OCI-LY7 (cell line): ENCODE data around the gene SNRNP25. TPM values are rescaled to one million over a fixed set of nuclear protein-coding genes. Genes with fewer than 3 reads are reported as not detected.
A peak's percentile ranks its signal among the peaks of the same experiment; 100 is the strongest.

Experiments used
- BruUV-seq: library from RNA; stranded (reverse); fragments of 400-500 nt; replicated peaks from 2 replicates; lab custom pipeline; 2021; lab: Mats Ljungman, UMichigan
- CTCF ChIA-PET: fragments of 300-600 bp; sonication (Branson Sonifier 250); formaldehyde crosslinking; loops from one replicate; lab custom pipeline; 2022; ENCODE audit warnings: antibody characterized with exemption; ENCODE audit not compliant: unreplicated experiment; lab: Charles Lee
- POLR2A ChIA-PET: fragments of 300-600 bp; sonication (Branson Sonifier 250); formaldehyde crosslinking; loops from one replicate; lab custom pipeline; 2022; ENCODE audit warnings: antibody characterized with exemption; lab: Charles Lee
- DNase-seq: peaks from one replicate; pipeline ENCODE4 v3.0.0-alpha.2; 2015; ENCODE audit warnings: low spot score
- H2AFZ ChIP-seq: fragments of 200-600 bp; sonication (generic), shearing (Covaris generic); 2 replicates; pipeline ENCODE4 v1.6.1; 2014; ENCODE audit warnings: mild to moderate bottlenecking, antibody characterized with exemption, low read length, moderate library complexity
- H3K27ac ChIP-seq: fragments of 200-600 bp; sonication (generic); 2 replicates; pipeline ENCODE4 v1.5.1; 2014; ENCODE audit warnings: mixed run types, low read depth, mild to moderate bottlenecking, moderate library complexity, low read length, inconsistent platforms; ENCODE audit not compliant: poor library complexity, severe bottlenecking
- H3K36me3 ChIP-seq: fragments of 200-600 bp; sonication (generic); 2 replicates; pipeline ENCODE4 v1.6.1; 2014; ENCODE audit warnings: mild to moderate bottlenecking, antibody characterized with exemption, low read length, moderate library complexity, mixed read lengths; ENCODE audit not compliant: insufficient read depth
- H3K4me1 ChIP-seq: fragments of 200-600 bp; sonication (generic); 2 replicates; pipeline ENCODE4 v1.5.1; 2014; ENCODE audit warnings: mild to moderate bottlenecking, low read length; ENCODE audit not compliant: insufficient read depth, poor library complexity, severe bottlenecking
- H3K4me2 ChIP-seq: fragments of 200-600 bp; sonication (generic); 2 replicates; pipeline ENCODE4 v1.6.1; 2014; ENCODE audit warnings: mild to moderate bottlenecking, low read length
- H3K4me3 ChIP-seq: fragments of 200-600 bp; sonication (generic); 2 replicates; pipeline ENCODE4 v1.5.1; 2014; ENCODE audit warnings: mild to moderate bottlenecking, low read depth, low read length; ENCODE audit not compliant: poor library complexity, severe bottlenecking
- H3K79me2 ChIP-seq: fragments of 200-600 bp; sonication (generic); 2 replicates; pipeline ENCODE4 v1.6.1; 2016; ENCODE audit warnings: low read depth, mild to moderate bottlenecking, low read length, moderate library complexity, mixed read lengths; ENCODE audit not compliant: insufficient read depth
- H3K9me2 ChIP-seq: fragments of 200-600 bp; sonication (generic); 2 replicates; pipeline ENCODE4 v1.6.1; 2016; ENCODE audit warnings: mild to moderate bottlenecking, low read length, mixed read lengths; ENCODE audit not compliant: insufficient read depth
- H3K9me3 ChIP-seq: fragments of 200-600 bp; sonication (generic); 2 replicates; pipeline ENCODE4 v1.6.1; 2014; ENCODE audit warnings: mild to moderate bottlenecking, mixed run types, low read length, mixed read lengths
- H4K20me1 ChIP-seq: fragments of 200-600 bp; sonication (generic); 2 replicates; pipeline ENCODE4 v1.6.1; 2014; ENCODE audit warnings: mild to moderate bottlenecking, antibody characterized with exemption, low read length, moderate library complexity, mixed read lengths; ENCODE audit not compliant: insufficient read depth
- CTCF ChIP-seq: fragments of 200-600 bp; sonication (generic); conservative IDR thresholded peaks from 2 replicates; pipeline ENCODE4 v1.5.1; 2014; ENCODE audit warnings: mild to moderate bottlenecking, antibody characterized with exemption, low read length, moderate library complexity, mixed read lengths
- EZH2phosphoT487 ChIP-seq: fragments of 200-600 bp; sonication (generic); IDR thresholded peaks from 2 replicates; pipeline ENCODE4 v1.6.1; 2018; ENCODE audit warnings: low read depth, borderline replicate concordance, mild to moderate bottlenecking, mixed run types, antibody characterized with exemption, low read length, moderate library complexity, mixed read lengths
- intact Hi-C: fragments of 100-400 bp; cut with micrococcal nuclease; formaldehyde crosslinking; loops from one replicate; pipeline ENCODE4 v1.10.0; 2022; ENCODE audit not compliant: unreplicated experiment
- total RNA-seq, 2 experiments: library from RNA; depleted of rRNA in 1 of 2; stranded (reverse); fragments of >200 nt in 1 of 2; shearing (Covaris generic) in 1 of 2; gene quantifications; 2 replicates each; pipeline ENCODE4 v1.2.3, GENCODE V29; 2014 to 2022

The SNRNP25 gene
- total RNA-seq, 2 experiments from 2014 or later, result 61.4 to 68.3 TPM

GRCh38 chr16:79151-80054 is 25.8 kb downstream of the SNRNP25 start:
- Histone ChIP-seq H3K36me3 (peaks cover 12% of the 10 kb centered on the region; the same call in 1 of the 2 replicates), H2AFZ (no peak overlapping the region), H3K9me3 (no peaks in the 10 kb centered on the region), H3K4me1 (peaks cover 36% of the 10 kb centered on the region), H3K4me2 (peak overlapping the region; percentile 92), H3K79me2 (no peaks in the 10 kb centered on the region), H4K20me1 (no peaks in the 10 kb centered on the region), H3K27ac (no peak overlapping the region), H3K9me2 (no peaks in the 10 kb centered on the region), H3K4me3 (peak overlapping the region; percentile 86)
- TF ChIP-seq EZH2phosphoT487, result no peak
- TF ChIP-seq CTCF, result no peak
- DNase-seq, result no peak
- CTCF ChIA-PET, result interaction anchor here (1.1 kb wide), 1 partner anchor 14 kb away, joined by 3 read pairs; no protein-coding TSS in a partner anchor
- POLR2A ChIA-PET, result no interaction called here
- intact Hi-C loops, result no loop called here
- no TSS peak for BruUV-seq

GRCh38 chr16:83060-83603 is 29.5 kb downstream of the SNRNP25 start:
- Histone ChIP-seq H3K4me1 (peaks cover 28% of the 10 kb centered on the region), H3K9me2 (no peaks in the 10 kb centered on the region), H3K36me3 (peaks cover 38% of the 10 kb centered on the region), H3K4me3 (no peak overlapping the region), H2AFZ (no peak overlapping the region), H3K4me2 (no peak overlapping the region), H3K79me2 (no peaks in the 10 kb centered on the region), H3K9me3 (no peaks in the 10 kb centered on the region), H4K20me1 (no peaks in the 10 kb centered on the region), H3K27ac (no peak overlapping the region)
- TF ChIP-seq EZH2phosphoT487 (no peak), CTCF (no peak)
- ChIA-PET POLR2A (no interaction called here), CTCF (no interaction called here)
- intact Hi-C loops, result no loop called here
- BruUV-seq, result no TSS peak
- DNase-seq, result no peak
